IMR-90 (cell line): ENCODE measurements around the gene MSRB1. TPM values are rescaled to one million over a fixed set of nuclear protein-coding genes. Genes with fewer than 3 reads are reported as not detected.

Experiments used
- ATAC-seq: fragments of 200-7000 bp; cut with Tn5 transposase; 2 replicates; pipeline ENCODE4 v1.9.1; 2020; ENCODE audit warnings: low read depth, mild to moderate bottlenecking, moderate library complexity
- BruUV-seq: library from RNA; stranded (reverse); fragments of 400-500 nt; replicated peaks from 2 replicates; lab custom pipeline; 2021; lab: Mats Ljungman, UMichigan
- CTCF ChIA-PET: fragments of 300-600 bp; formaldehyde crosslinking; extraction: SDS; loops from one replicate; lab custom pipeline; 2021; ENCODE audit warnings: antibody characterized with exemption; lab: Yijun Ruan, JAX
- POLR2A ChIA-PET: fragments of 300-600 bp; sonication (Branson Sonifier 250); formaldehyde crosslinking; loops from one replicate; lab custom pipeline; 2022; ENCODE audit warnings: antibody characterized with exemption; ENCODE audit not compliant: unreplicated experiment; lab: Charles Lee
- DNase-seq: peaks from one replicate; pipeline ENCODE4 v3.0.0; 2013
- H2AFZ ChIP-seq: replicated peaks from 2 replicates; pipeline ENCODE3; 2013; ENCODE audit warnings: low read length, mild to moderate bottlenecking; ENCODE audit not compliant: poor library complexity
- H2AK5ac ChIP-seq: 2 replicates; pipeline ENCODE4 v1.6.1; 2013; ENCODE audit warnings: low read depth, low read length, inconsistent platforms
- H2AK9ac ChIP-seq: replicated peaks from 2 replicates; pipeline ENCODE3; 2013; ENCODE audit warnings: mild to moderate bottlenecking, low read depth, low read length, moderate library complexity; ENCODE audit not compliant: poor library complexity
- H2BK120ac ChIP-seq: 2 replicates; pipeline ENCODE4 v1.6.1; 2013; ENCODE audit warnings: low read depth, low read length, inconsistent platforms
- H2BK15ac ChIP-seq: 3 replicates; pipeline ENCODE4 v1.6.1; 2013; ENCODE audit warnings: low read depth, low read length, inconsistent platforms
- H2BK20ac ChIP-seq: 2 replicates; pipeline ENCODE4 v1.6.1; 2013; ENCODE audit warnings: low read depth, mild to moderate bottlenecking, inconsistent platforms, low read length, moderate library complexity
- H2BK5ac ChIP-seq: 2 replicates; pipeline ENCODE4 v1.6.1; 2013; ENCODE audit warnings: mild to moderate bottlenecking, low read depth, low read length, inconsistent platforms; ENCODE audit not compliant: poor library complexity, severe bottlenecking
- H3K14ac ChIP-seq: replicated peaks from 2 replicates; pipeline ENCODE4 v1.6.1; 2013; ENCODE audit warnings: low read depth, low read length, inconsistent platforms
- H3K18ac ChIP-seq: 2 replicates; pipeline ENCODE4 v1.6.1; 2013; ENCODE audit warnings: low read depth, low read length, control low read depth
- H3K23ac ChIP-seq: 2 replicates; pipeline ENCODE4 v1.6.1; 2013; ENCODE audit warnings: low read depth, low read length, inconsistent platforms
- H3K27ac ChIP-seq: 2 replicates; pipeline ENCODE4 v1.5.1; 2013; ENCODE audit warnings: mild to moderate bottlenecking, control low read depth, low read length; ENCODE audit not compliant: insufficient read depth
- H3K27me3 ChIP-seq: 2 replicates; pipeline ENCODE4 v1.6.1; 2013; ENCODE audit warnings: low read length; ENCODE audit not compliant: control insufficient read depth, insufficient read depth
- H3K36me3 ChIP-seq: 2 replicates; pipeline ENCODE4 v1.6.1; 2013; ENCODE audit warnings: low read length, mixed read lengths; ENCODE audit not compliant: control insufficient read depth, insufficient read depth
- H3K4ac ChIP-seq: 2 replicates; pipeline ENCODE4 v1.6.1; 2013; ENCODE audit warnings: low read depth, low read length, inconsistent platforms
- H3K4me1 ChIP-seq: 2 replicates; pipeline ENCODE4 v1.6.1; 2013; ENCODE audit warnings: low read length, mixed read lengths; ENCODE audit not compliant: control insufficient read depth, insufficient read depth
- H3K4me2 ChIP-seq: 2 replicates; pipeline ENCODE4 v1.6.1; 2013; ENCODE audit warnings: low read depth, mild to moderate bottlenecking, control low read depth, low read length, moderate library complexity
- H3K4me3 ChIP-seq: 2 replicates; pipeline ENCODE4 v1.5.1; 2013; ENCODE audit warnings: low read depth, mild to moderate bottlenecking, control low read depth, low read length, moderate library complexity; ENCODE audit not compliant: insufficient read depth
- H3K56ac ChIP-seq: 2 replicates; pipeline ENCODE4 v1.6.1; 2013; ENCODE audit warnings: low read length, inconsistent platforms; ENCODE audit not compliant: insufficient read depth; ENCODE audit errors: extremely low read depth
- H3K79me1 ChIP-seq, 2 experiments: 2 replicates each; pipeline ENCODE4 v1.6.1; 2013; ENCODE audit warnings: low read length in 2 of 2, inconsistent platforms in 1 of 2, low read depth in 1 of 2
- H3K9ac ChIP-seq: 2 replicates; pipeline ENCODE4 v1.6.1; 2013; ENCODE audit warnings: low read depth, low read length, control low read depth
- H3K9me1 ChIP-seq: 2 replicates; pipeline ENCODE4 v1.6.1; 2013; ENCODE audit warnings: low read length, inconsistent platforms; ENCODE audit not compliant: insufficient read depth
- H3K9me3 ChIP-seq: 2 replicates; pipeline ENCODE4 v1.6.1; 2013; ENCODE audit warnings: low read length; ENCODE audit not compliant: control insufficient read depth, insufficient read depth
- H4K20me1 ChIP-seq: 2 replicates; pipeline ENCODE4 v1.6.1; 2013; ENCODE audit warnings: low read length, inconsistent platforms; ENCODE audit not compliant: insufficient read depth
- H4K5ac ChIP-seq: 2 replicates; pipeline ENCODE4 v1.6.1; 2013; ENCODE audit warnings: mild to moderate bottlenecking, low read depth, low read length, control low read depth
- H4K8ac ChIP-seq, 2 experiments: 2 replicates each; pipeline ENCODE4 v1.6.1; 2013; ENCODE audit warnings: low read depth in 2 of 2, low read length in 2 of 2, control low read depth in 1 of 2, inconsistent platforms in 1 of 2
- H4K91ac ChIP-seq: 2 replicates; pipeline ENCODE4 v1.6.1; 2013; ENCODE audit warnings: low read depth, low read length, inconsistent platforms; ENCODE audit not compliant: insufficient read depth
- BHLHE40 ChIP-seq: fragments of 150-350 bp; IDR thresholded peaks from 2 replicates; pipeline ENCODE4 v1.6.1; 2016; ENCODE audit warnings: mild to moderate bottlenecking, low read depth, low read length
- CEBPB ChIP-seq: IDR thresholded peaks from 2 replicates; pipeline ENCODE4 v1.6.1; 2012; ENCODE audit warnings: low read depth, low read length, improper control_type of control experiment
- CHD1 ChIP-seq: IDR thresholded peaks from 2 replicates; pipeline ENCODE4 v1.6.1; 2012; ENCODE audit warnings: low read depth, low read length, improper control_type of control experiment
- CTCF ChIP-seq: conservative IDR thresholded peaks from 2 replicates; pipeline ENCODE4 v1.5.1; 2012; ENCODE audit warnings: mild to moderate bottlenecking, low read depth, low read length, improper control_type of control experiment
- ELK1 ChIP-seq: fragments of 150-350 bp; IDR thresholded peaks from 2 replicates; pipeline ENCODE4 v1.6.1; 2016; ENCODE audit warnings: low read depth, mild to moderate bottlenecking, low read length, moderate library complexity, borderline replicate concordance
- FOS ChIP-seq: fragments of 150-350 bp; IDR thresholded peaks from 2 replicates; pipeline ENCODE4 v1.6.1; 2016; ENCODE audit warnings: low read depth, low read length
- MAFK ChIP-seq: IDR thresholded peaks from 2 replicates; pipeline ENCODE4 v1.6.1; 2012; ENCODE audit warnings: low read depth, low read length, improper control_type of control experiment
- MAZ ChIP-seq: IDR thresholded peaks from 2 replicates; pipeline ENCODE4 v1.6.1; 2012; ENCODE audit warnings: low read depth, mild to moderate bottlenecking, low read length, improper control_type of control experiment, moderate library complexity, borderline replicate concordance
- MXI1 ChIP-seq: IDR thresholded peaks from 2 replicates; pipeline ENCODE4 v1.6.1; 2012; ENCODE audit warnings: low read depth, mild to moderate bottlenecking, low read length, moderate library complexity, borderline replicate concordance
- NFE2L2 ChIP-seq: fragments of 150-350 bp; IDR thresholded peaks from 2 replicates; pipeline ENCODE4 v1.6.1; 2016; ENCODE audit warnings: low read depth, mild to moderate bottlenecking, low read length
- POLR2A ChIP-seq: IDR thresholded peaks from 2 replicates; pipeline ENCODE4 v1.6.1; 2012; ENCODE audit warnings: mild to moderate bottlenecking, low read depth, low read length
- RAD21 ChIP-seq: IDR thresholded peaks from 2 replicates; pipeline ENCODE4 v1.6.1; 2012; ENCODE audit warnings: low read length, improper control_type of control experiment
- RCOR1 ChIP-seq: IDR thresholded peaks from 2 replicates; pipeline ENCODE4 v1.6.1; 2012; ENCODE audit warnings: mild to moderate bottlenecking, low read length, improper control_type of control experiment; ENCODE audit not compliant: insufficient replicate concordance
- RFX5 ChIP-seq: IDR thresholded peaks from 2 replicates; pipeline ENCODE4 v1.8.0; 2012; ENCODE audit warnings: low read depth, mild to moderate bottlenecking, low read length, moderate library complexity
- SMC3 ChIP-seq: fragments of 150-350 bp; IDR thresholded peaks from 2 replicates; pipeline ENCODE4 v1.6.1; 2016; ENCODE audit warnings: low read depth, mild to moderate bottlenecking, antibody characterized with exemption, low read length, moderate library complexity
- USF2 ChIP-seq: fragments of 150-350 bp; IDR thresholded peaks from 2 replicates; pipeline ENCODE4 v1.6.1; 2017; ENCODE audit warnings: mild to moderate bottlenecking, antibody characterized with exemption, low read length, low read depth
- WGBS, 2 experiments: methylation state at CpG; one replicate each; pipeline versions ENCODE4 v1.1.5 to v1.1.7; 2013; ENCODE audit warnings: missing lambda C conversion rate in 2 of 2; ENCODE audit not compliant: insufficient read length in 1 of 2; ENCODE audit errors: extremely low coverage in 2 of 2; 5-methylcytosine and 5-hydroxymethylcytosine counted together
- dilution Hi-C: fragments of 300-500 bp; cut with HindIII; formaldehyde crosslinking; loops from one replicate; pipeline ENCODE4 v1.14.3; 2018; ENCODE audit warnings: low sequenced_read_pairs; ENCODE audit not compliant: unreplicated experiment
- in situ Hi-C: fragments of 300-500 bp; cut with MboI; formaldehyde crosslinking; loops from 3 replicates; pipeline ENCODE4 v1.14.3; 2019; ENCODE audit warnings: low sequenced_read_pairs, inconsistent platforms, mixed read lengths
- intact Hi-C: fragments of 100-400 bp; cut with micrococcal nuclease; formaldehyde crosslinking; loops from 2 replicates; pipeline ENCODE4 v1.10.0; 2022
- polyA plus RNA-seq, 3 experiments: library from polyadenylated mRNA; depleted of rRNA; stranded (reverse); fragments of >200 nt; gene quantifications; 2 replicates each; pipeline ENCODE4 v1.2.3, GENCODE V29; 2012; ENCODE audit warnings: low replicate concordance in 1 of 3
- total RNA-seq: library from RNA; depleted of rRNA; stranded (reverse); fragments of >200 nt; gene quantifications from 2 replicates; pipeline ENCODE4 v1.2.3, GENCODE V29; 2012

MSRB1 gene
- total and polyA plus RNA-seq, 2 of the 4 experiments (the other 2 are of a cell fraction): 17.0 to 32.3 TPM

GRCh38 chr16:1906055-1906845 lies 36.7 kb downstream of the MSRB1 start:
- H3K36me3 ChIP-seq: no peaks in the 10 kb centered on the region
- DNase-seq (no peak), ATAC-seq (no peak)
- H3K4me3 ChIP-seq: no peak overlapping the region
- no peaks in the 10 kb centered on the region for H4K20me1 ChIP-seq
- H3K9ac ChIP-seq: no peak overlapping the region
- no peak overlapping the region for H4K8ac ChIP-seq
- 40% methylated on average over 10 of the region's 31 CpGs; no CpG with 5 or more reads in 1 of the 2 experiments for WGBS, 2 experiments
- no peaks in the 10 kb centered on the region for H3K9me1 ChIP-seq
- H3K4me1 ChIP-seq: no peaks in the 10 kb centered on the region
- H3K56ac ChIP-seq: no peak overlapping the region
- H3K18ac ChIP-seq: no peak overlapping the region
- no peak overlapping the region for H3K23ac ChIP-seq
- no peak overlapping the region for H2BK120ac ChIP-seq
- H3K9me3 ChIP-seq: no peaks in the 10 kb centered on the region
- no peak overlapping the region for H4K91ac ChIP-seq
- no peak overlapping the region for H3K4ac ChIP-seq
- H2BK5ac ChIP-seq: no peak overlapping the region
- dilution Hi-C loops: no loop called here
- POLR2A ChIA-PET: no interaction called here
- H3K14ac ChIP-seq: no peak overlapping the region
- no peak overlapping the region for H2AK5ac ChIP-seq
- no peak overlapping the region for H2AK9ac ChIP-seq
- no peak overlapping the region for H2BK20ac ChIP-seq
- in situ Hi-C loops: no loop called here
- BruUV-seq: no TSS peak
- peak overlapping the region; percentile 56 for H2AFZ ChIP-seq
- TF ChIP-seq USF2: no peak
- no peak for TF ChIP-seq POLR2A
- no peak for TF ChIP-seq CEBPB
- TF ChIP-seq SMC3: no peak
- no peak for TF ChIP-seq RCOR1
- no peak for TF ChIP-seq NFE2L2
- TF ChIP-seq MAZ: no peak
- no peak for TF ChIP-seq CTCF
- no peak for TF ChIP-seq BHLHE40
- no peak for TF ChIP-seq RAD21
- no peak for TF ChIP-seq RFX5
- TF ChIP-seq MAFK: no peak
- no peak for TF ChIP-seq CHD1
- no peak for TF ChIP-seq ELK1
- no peak for TF ChIP-seq FOS
- no peak for TF ChIP-seq MXI1
- intact Hi-C loops: no loop called here
- no peak overlapping the region for H4K5ac ChIP-seq
- peaks cover 68% of the 10 kb centered on the region for H3K27me3 ChIP-seq
- H3K27ac ChIP-seq: no peak overlapping the region
- CTCF ChIA-PET: no interaction called here
- H2BK15ac ChIP-seq: no peak overlapping the region
- no peaks in the 10 kb centered on the region for H3K79me1 ChIP-seq
- no peak overlapping the region for H3K4me2 ChIP-seq
